GM12878 (cell line): Measurements from ENCODE around the gene RAB28. TPM values are rescaled to one million over a fixed set of nuclear protein-coding genes. Genes with fewer than 3 reads are reported as not detected.

Experiments
- ATAC-seq: fragments of 200-7000 bp; cut with Tn5 transposase; 3 replicates; pipeline ENCODE4 v1.9.1; 2020; ENCODE audit warnings: mild to moderate bottlenecking, moderate library complexity
- BruUV-seq: library from RNA; stranded (reverse); fragments of 400-500 nt; replicated peaks from 2 replicates; lab custom pipeline; 2021; lab: Mats Ljungman, UMichigan
- CTCF ChIA-PET: fragments of 300-600 bp; sonication (Branson Sonifier 250); formaldehyde crosslinking; extraction: SDS; loops from one replicate; lab custom pipeline; 2021; ENCODE audit warnings: inconsistent platforms; lab: Yijun Ruan, JAX
- POLR2A ChIA-PET: fragments of 350-600 bp; formaldehyde crosslinking; extraction: SDS; loops from one replicate; lab custom pipeline; 2021; ENCODE audit warnings: inconsistent platforms; lab: Charles Lee
- RAD21 ChIA-PET: fragments of 300-600 bp; sonication (Branson Sonifier 250); formaldehyde crosslinking; loops from one replicate; lab custom pipeline; 2023; ENCODE audit warnings: antibody characterized with exemption; ENCODE audit not compliant: unreplicated experiment; lab: Charles Lee
- SMC1A ChIA-PET: fragments of 300-600 bp; sonication (Branson Sonifier 250); formaldehyde crosslinking; loops from one replicate; lab custom pipeline; 2023; ENCODE audit not compliant: unreplicated experiment, uncharacterized antibody; lab: Charles Lee
- DNase-seq: peaks from one replicate; pipeline ENCODE4 v3.0.0-alpha.2; 2011; ENCODE audit warnings: low read depth, low spot score
- FAIRE-seq: peaks from 3 replicates; lab custom pipeline; 2011; peaks lifted over from hg19 to GRCh38; lab: Jason Lieb, UNC
- H2AFZ ChIP-seq: 2 replicates; pipeline ENCODE4 v1.6.0; 2011; ENCODE audit warnings: low read depth, low read length, control low read depth; ENCODE audit not compliant: control insufficient read depth
- H3K27ac ChIP-seq: 2 replicates; pipeline ENCODE4 v1.5.1; 2011; ENCODE audit warnings: control low read depth; ENCODE audit not compliant: control insufficient read depth, insufficient read depth
- H3K27me3 ChIP-seq, 2 experiments: replicated peaks in 1 of 2; 2 replicates each; pipeline versions ENCODE4 v1.6.0 to v1.6.1; 2011; ENCODE audit warnings: low read length in 1 of 2; ENCODE audit not compliant: control insufficient read depth in 2 of 2, insufficient read depth in 2 of 2
- H3K36me3 ChIP-seq, 2 experiments: 2 replicates each; pipeline ENCODE4 v1.5.1; 2011; ENCODE audit warnings: low read length in 1 of 2; ENCODE audit not compliant: control insufficient read depth in 2 of 2, insufficient read depth in 2 of 2
- H3K4me1 ChIP-seq: 2 replicates; pipeline ENCODE4 v1.6.1; 2011; ENCODE audit warnings: mild to moderate bottlenecking, low read length, moderate library complexity, mixed read lengths; ENCODE audit not compliant: control insufficient read depth, insufficient read depth
- H3K4me2 ChIP-seq: 2 replicates; pipeline ENCODE4 v1.6.0; 2011; ENCODE audit warnings: control low read depth; ENCODE audit not compliant: control insufficient read depth, insufficient read depth
- H3K4me3 ChIP-seq: fragments of 200-600 bp; sonication (generic); 2 replicates; pipeline ENCODE4 v1.5.1; 2016
- H3K79me2 ChIP-seq: 2 replicates; pipeline ENCODE4 v1.6.0; 2011; ENCODE audit warnings: low read length; ENCODE audit not compliant: control insufficient read depth, insufficient read depth
- H3K9ac ChIP-seq: 2 replicates; pipeline ENCODE4 v1.8.0; 2011; ENCODE audit warnings: low read length, control low read depth, mixed read lengths; ENCODE audit not compliant: control insufficient read depth, insufficient read depth
- H3K9me3 ChIP-seq: replicated peaks from 3 replicates; pipeline ENCODE4 v1.5.1; 2011; ENCODE audit warnings: mild to moderate bottlenecking, low read length; ENCODE audit not compliant: control insufficient read depth, insufficient read depth
- H4K20me1 ChIP-seq: 2 replicates; pipeline ENCODE4 v1.6.0; 2011; ENCODE audit not compliant: control insufficient read depth, insufficient read depth
- IRF4 ChIP-seq: IDR thresholded peaks from 2 replicates; pipeline ENCODE4 v1.6.1; 2011; ENCODE audit warnings: low read depth, low read length
- KAT2A ChIP-seq: conservative IDR thresholded peaks from 2 replicates; pipeline ENCODE4 v1.6.1; 2011; ENCODE audit warnings: low read depth, low read length; ENCODE audit not compliant: control insufficient read depth
- SMARCA5 ChIP-seq: fragments of 450-650 bp; IDR thresholded peaks from 2 replicates; pipeline ENCODE4 v1.6.1; 2017; ENCODE audit warnings: mild to moderate bottlenecking
- SREBF2 ChIP-seq: IDR thresholded peaks from 2 replicates; pipeline ENCODE4 v1.6.1; 2012; ENCODE audit warnings: mild to moderate bottlenecking, low read length
- STAT3 ChIP-seq: IDR thresholded peaks from 2 replicates; pipeline ENCODE4 v1.6.1; 2011; ENCODE audit warnings: low read depth, low read length, improper control_type of control experiment
- USF1 ChIP-seq: IDR thresholded peaks from 2 replicates; pipeline ENCODE4 v1.6.1; 2011; ENCODE audit warnings: borderline replicate concordance, low read depth, mild to moderate bottlenecking, moderate library complexity, mixed read lengths, low read length; ENCODE audit not compliant: insufficient read depth; ENCODE audit errors: extremely low read length
- ZNF592 ChIP-seq: fragments of 450-650 bp; IDR thresholded peaks from 2 replicates; pipeline ENCODE4 v1.6.1; 2017; ENCODE audit warnings: mild to moderate bottlenecking, moderate library complexity
- WGBS: methylation state at CpG from one replicate; pipeline ENCODE4 v1.1.6; 2016; ENCODE audit warnings: low lambda C conversion rate; ENCODE audit not compliant: insufficient replicate concordance, insufficient coverage; ENCODE audit errors: missing lambda C conversion rate; 5-methylcytosine and 5-hydroxymethylcytosine counted together
- in situ Hi-C: fragments of 300-500 bp; cut with MboI; formaldehyde crosslinking; loops from 9 replicates; pipeline ENCODE4 v1.14.3; 2018; ENCODE audit warnings: mixed read lengths
- intact Hi-C: fragments of 100-400 bp; cut with micrococcal nuclease; formaldehyde crosslinking; loops from one replicate; pipeline ENCODE4 v1.14.2; 2022; ENCODE audit not compliant: unreplicated experiment
- polyA plus RNA-seq, 11 experiments: library from polyadenylated mRNA; depleted of rRNA in 4 of 11; unstranded in 6 of 11; stranded (reverse) in 5 of 11; fragments of >200 nt; fragmentation: Nextera tagmentation in 4 of 11; fragmentation: Illumina TruSeq in 1 of 11; extraction: Ambion mirVana in 4 of 11; extraction: Trizol in 1 of 11; gene quantifications; 1 replicate in 1 of 11; 2 replicates in 10 of 11; pipeline versions ENCODE4 v1.2.1 to v1.2.3, GENCODE V29; 2011 to 2016; ENCODE audit warnings: inconsistent platforms in 2 of 11, missing spikeins in 2 of 11, low read depth in 1 of 11
- total RNA-seq, 4 experiments: library from RNA; depleted of rRNA in 3 of 4; stranded (reverse); fragments of >200 nt in 3 of 4; fragmentation: Illumina TruSeq in 1 of 4; extraction: Trizol in 1 of 4; gene quantifications; 2 replicates each; pipeline versions ENCODE4 v1.2.1 to v1.2.3, GENCODE V29; 2013 to 2021

RAB28 gene
- total and polyA plus RNA-seq, 10 of the 15 experiments (the other 5 are each of a cell fraction or from before 2014, with no cell fraction given): 5.8 to 29.3 (median 16.9) TPM

DNA sequence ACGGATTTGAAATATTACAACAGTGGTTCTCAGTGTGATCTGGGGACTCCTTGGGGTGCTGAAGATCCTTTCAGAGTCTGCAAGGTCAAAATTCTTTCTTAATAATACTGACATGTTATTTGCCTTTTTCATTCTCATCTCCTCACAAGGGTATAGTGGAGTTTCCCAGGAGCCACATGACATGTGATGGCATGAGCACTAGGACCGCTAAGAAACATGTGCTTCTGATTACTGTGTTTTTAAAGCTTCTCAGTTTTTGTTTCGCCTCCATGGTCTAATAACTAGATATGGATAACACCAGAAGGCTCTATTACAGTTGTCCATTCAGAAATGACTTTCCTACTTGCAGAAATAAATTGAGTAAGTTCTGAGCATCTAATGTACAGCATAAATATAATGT is 156.1 kb downstream of the RAB28 start:
- no peak overlapping the region for H3K9ac ChIP-seq
- ChIA-PET SMC1A (interaction anchor here (0.7 to 1.0 kb wide), 2 partner anchors 22 to 470 kb away, joined by 3 read pairs; no protein-coding TSS in a partner anchor), CTCF (no interaction called here), RAD21 (no interaction called here), POLR2A (no interaction called here)
- H3K36me3 ChIP-seq: no peaks in the 10 kb centered on the region
- no peak overlapping the region for H3K4me2 ChIP-seq
- no peak overlapping the region for H2AFZ ChIP-seq
- H3K9me3 ChIP-seq: no peaks in the 10 kb centered on the region
- 82% methylated on average over 3 of the region's 3 CpGs for WGBS
- H3K4me3 ChIP-seq: no peak overlapping the region
- H4K20me1 ChIP-seq: no peaks in the 10 kb centered on the region
- H3K27ac ChIP-seq: no peak overlapping the region
- no peaks in the 10 kb centered on the region for H3K79me2 ChIP-seq
- in situ Hi-C loops (no loop called here), intact Hi-C loops (no loop called here)
- DNase-seq (no peak), FAIRE-seq (no peak), ATAC-seq (no peak)
- TF ChIP-seq STAT3: no peak
- TF ChIP-seq IRF4: no peak
- TF ChIP-seq KAT2A: no peak
- TF ChIP-seq SMARCA5: no peak
- no peak for TF ChIP-seq ZNF592
- TF ChIP-seq USF1: no peak
- TF ChIP-seq SREBF2: no peak
- BruUV-seq: no TSS peak
- no peaks in the 10 kb centered on the region for H3K4me1 ChIP-seq
- no peaks in the 10 kb centered on the region for H3K27me3 ChIP-seq
